GM19193 (cell line): ENCODE results near the gene PGD.

Experiments used
- POLR2A ChIP-seq: IDR thresholded peaks from 4 replicates; pipeline ENCODE4 v1.6.1; 2011; ENCODE audit not compliant: insufficient read depth, insufficient read length; ENCODE audit errors: extremely low read depth

PGD gene

GRCh38 chr1:10450836-10451235 lies 52.0 kb downstream of the PGD start:
- no peak for TF ChIP-seq POLR2A

- TF ChIP-seq POLR2A, result no peak
These were observed 52.4 kb downstream of the PGD start for GRCh38 chr1:10451287-10451686.

GRCh38 chr1:10456048-10456447 lies 57.2 kb downstream of the PGD start:
- no peak for TF ChIP-seq POLR2A

- TF ChIP-seq POLR2A, result no peak
These were observed 57.8 kb downstream of the PGD start for GRCh38 chr1:10456661-10457060.

DNA sequence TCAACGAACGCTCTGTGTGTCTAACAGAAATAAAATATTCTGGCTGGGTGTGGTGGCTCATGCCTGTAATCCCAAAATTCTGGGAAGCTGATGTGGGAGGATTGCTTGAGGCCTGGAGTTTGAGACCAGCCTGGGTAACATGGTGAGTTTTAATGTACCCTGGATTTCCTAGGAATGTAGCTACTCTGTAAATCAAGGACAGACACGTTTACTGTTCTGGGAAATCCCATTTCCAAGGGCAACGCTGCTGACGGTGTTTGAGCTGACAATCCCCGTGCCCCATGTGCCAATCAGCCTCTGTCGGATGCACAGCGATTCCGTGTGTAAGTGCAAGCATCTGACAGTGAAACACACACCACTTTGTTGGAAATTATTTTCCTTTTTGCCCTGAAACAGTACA lies 59.0 kb downstream of the PGD start:
- no peak for TF ChIP-seq POLR2A

DNA sequence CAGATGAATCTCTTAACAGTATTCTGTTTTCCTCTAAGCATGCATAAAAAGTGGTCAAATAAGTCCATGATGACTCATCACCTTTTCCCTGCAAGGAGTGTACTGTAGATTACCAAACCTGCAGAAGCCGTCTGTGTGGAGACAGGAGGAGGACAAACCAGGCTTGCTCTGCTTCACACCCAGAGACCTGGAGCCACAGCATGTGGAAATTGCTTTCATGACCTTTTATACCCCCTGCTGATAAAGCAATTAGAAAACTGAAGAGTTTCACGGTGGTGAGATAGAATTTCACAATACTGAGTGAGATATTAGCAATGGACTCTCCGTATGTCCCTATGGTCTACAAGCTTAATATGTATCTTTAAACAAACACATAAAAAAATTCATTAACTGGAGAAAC lies 60.3 kb downstream of the PGD start:
- TF ChIP-seq POLR2A, result no peak

GRCh38 chr1:10467078-10467477 lies 68.2 kb downstream of the PGD start:
- no peak for TF ChIP-seq POLR2A

DNA sequence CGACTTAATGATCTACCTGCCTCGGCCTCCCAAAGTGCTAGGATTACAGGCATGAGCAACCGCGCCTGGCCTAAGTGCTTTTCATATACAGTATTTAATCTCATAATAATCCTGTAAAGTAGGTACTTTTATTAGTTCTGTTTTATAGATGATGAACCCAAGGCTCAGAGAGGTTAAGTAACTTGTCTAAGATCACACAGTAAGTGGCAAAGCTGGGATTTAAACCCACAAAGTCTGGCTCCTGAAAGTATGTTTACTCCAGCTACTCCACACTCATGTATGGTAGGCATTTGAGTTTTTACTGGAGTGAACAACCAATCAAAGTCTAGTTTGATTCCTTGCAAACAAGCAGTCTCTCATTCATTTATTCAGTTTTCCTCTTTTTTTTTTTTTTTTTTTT lies 71.2 kb downstream of the PGD start:
- no peak for TF ChIP-seq POLR2A
